GM12878 (cell line): ENCODE measurements around the gene WDR76. TPM values are rescaled to one million over a fixed set of nuclear protein-coding genes. Genes with fewer than 3 reads are reported as not detected.

Source experiments
- ATAC-seq: fragments of 200-7000 bp; cut with Tn5 transposase; 3 replicates; pipeline ENCODE4 v1.9.1; 2020; ENCODE audit warnings: mild to moderate bottlenecking, moderate library complexity
- BruUV-seq: library from RNA; stranded (reverse); fragments of 400-500 nt; replicated peaks from 2 replicates; lab custom pipeline; 2021; lab: Mats Ljungman, UMichigan
- CTCF ChIA-PET: fragments of 300-600 bp; sonication (Branson Sonifier 250); formaldehyde crosslinking; extraction: SDS; loops from one replicate; lab custom pipeline; 2021; ENCODE audit warnings: inconsistent platforms; lab: Yijun Ruan, JAX
- POLR2A ChIA-PET: fragments of 350-600 bp; formaldehyde crosslinking; extraction: SDS; loops from one replicate; lab custom pipeline; 2021; ENCODE audit warnings: inconsistent platforms; lab: Charles Lee
- RAD21 ChIA-PET: fragments of 300-600 bp; sonication (Branson Sonifier 250); formaldehyde crosslinking; loops from one replicate; lab custom pipeline; 2023; ENCODE audit warnings: antibody characterized with exemption; ENCODE audit not compliant: unreplicated experiment; lab: Charles Lee
- SMC1A ChIA-PET: fragments of 300-600 bp; sonication (Branson Sonifier 250); formaldehyde crosslinking; loops from one replicate; lab custom pipeline; 2023; ENCODE audit not compliant: unreplicated experiment, uncharacterized antibody; lab: Charles Lee
- DNase-seq: peaks from one replicate; pipeline ENCODE4 v3.0.0-alpha.2; 2011; ENCODE audit warnings: low read depth, low spot score
- FAIRE-seq: peaks from 3 replicates; lab custom pipeline; 2011; peaks lifted over from hg19 to GRCh38; lab: Jason Lieb, UNC
- H2AFZ ChIP-seq: 2 replicates; pipeline ENCODE4 v1.6.0; 2011; ENCODE audit warnings: low read depth, low read length, control low read depth; ENCODE audit not compliant: control insufficient read depth
- H3K27ac ChIP-seq: 2 replicates; pipeline ENCODE4 v1.5.1; 2011; ENCODE audit warnings: control low read depth; ENCODE audit not compliant: control insufficient read depth, insufficient read depth
- H3K27me3 ChIP-seq, 2 experiments: replicated peaks in 1 of 2; 2 replicates each; pipeline versions ENCODE4 v1.6.0 to v1.6.1; 2011; ENCODE audit warnings: low read length in 1 of 2; ENCODE audit not compliant: control insufficient read depth in 2 of 2, insufficient read depth in 2 of 2
- H3K36me3 ChIP-seq, 2 experiments: 2 replicates each; pipeline ENCODE4 v1.5.1; 2011; ENCODE audit warnings: low read length in 1 of 2; ENCODE audit not compliant: control insufficient read depth in 2 of 2, insufficient read depth in 2 of 2
- H3K4me1 ChIP-seq: 2 replicates; pipeline ENCODE4 v1.6.1; 2011; ENCODE audit warnings: mild to moderate bottlenecking, low read length, moderate library complexity, mixed read lengths; ENCODE audit not compliant: control insufficient read depth, insufficient read depth
- H3K4me2 ChIP-seq: 2 replicates; pipeline ENCODE4 v1.6.0; 2011; ENCODE audit warnings: control low read depth; ENCODE audit not compliant: control insufficient read depth, insufficient read depth
- H3K4me3 ChIP-seq: fragments of 200-600 bp; sonication (generic); 2 replicates; pipeline ENCODE4 v1.5.1; 2016
- H3K79me2 ChIP-seq: 2 replicates; pipeline ENCODE4 v1.6.0; 2011; ENCODE audit warnings: low read length; ENCODE audit not compliant: control insufficient read depth, insufficient read depth
- H3K9ac ChIP-seq: 2 replicates; pipeline ENCODE4 v1.8.0; 2011; ENCODE audit warnings: low read length, control low read depth, mixed read lengths; ENCODE audit not compliant: control insufficient read depth, insufficient read depth
- H3K9me3 ChIP-seq: replicated peaks from 3 replicates; pipeline ENCODE4 v1.5.1; 2011; ENCODE audit warnings: mild to moderate bottlenecking, low read length; ENCODE audit not compliant: control insufficient read depth, insufficient read depth
- H4K20me1 ChIP-seq: 2 replicates; pipeline ENCODE4 v1.6.0; 2011; ENCODE audit not compliant: control insufficient read depth, insufficient read depth
- BACH1 ChIP-seq: fragments of 450-650 bp; IDR thresholded peaks from 2 replicates; pipeline ENCODE4 v1.6.1; 2017; ENCODE audit warnings: mild to moderate bottlenecking, borderline replicate concordance
- BHLHE40 ChIP-seq, 2 experiments: fragments of 450-650 bp in 1 of 2; IDR thresholded peaks; 2 replicates each; pipeline ENCODE4 v1.6.1; 2011 to 2017; ENCODE audit warnings: low read depth in 2 of 2, borderline replicate concordance in 1 of 2, improper control_type of control experiment in 1 of 2, low read length in 1 of 2, mild to moderate bottlenecking in 1 of 2
- CBFB ChIP-seq: IDR thresholded peaks from 2 replicates; pipeline ENCODE4 v1.6.1; 2016; ENCODE audit warnings: antibody characterized with exemption, low read depth
- CBX5 ChIP-seq: sonication (generic); IDR thresholded peaks from 2 replicates; pipeline ENCODE4 v1.6.1; 2016; ENCODE audit warnings: low read depth, moderate library complexity, mild to moderate bottlenecking, inconsistent platforms
- ESRRA ChIP-seq: IDR thresholded peaks from 2 replicates; pipeline ENCODE4 v1.6.1; 2012; ENCODE audit warnings: mild to moderate bottlenecking, low read length, improper control_type of control experiment
- LARP7 ChIP-seq: fragments of 450-650 bp; IDR thresholded peaks from 2 replicates; pipeline ENCODE4 v1.6.1; 2017; ENCODE audit warnings: mild to moderate bottlenecking
- MEF2A ChIP-seq: IDR thresholded peaks from 2 replicates; pipeline ENCODE4 v1.6.1; 2011; ENCODE audit warnings: low read depth, mild to moderate bottlenecking, low read length, moderate library complexity; ENCODE audit not compliant: insufficient read depth
- MEF2B ChIP-seq: fragments of 450-650 bp; IDR thresholded peaks from 2 replicates; pipeline ENCODE4 v1.6.1; 2018; ENCODE audit warnings: mild to moderate bottlenecking, moderate library complexity; ENCODE audit not compliant: partially characterized antibody, poor library complexity, severe bottlenecking
- NBN ChIP-seq: fragments of 450-650 bp; IDR thresholded peaks from 2 replicates; pipeline ENCODE4 v1.6.1; 2016
- NFXL1 ChIP-seq: fragments of 450-650 bp; IDR thresholded peaks from 2 replicates; pipeline ENCODE4 v1.6.1; 2017; ENCODE audit warnings: antibody characterized with exemption, mild to moderate bottlenecking, borderline replicate concordance
- NKRF ChIP-seq: fragments of 450-650 bp; conservative IDR thresholded peaks from 2 replicates; pipeline ENCODE4 v1.6.1; 2017; ENCODE audit warnings: mild to moderate bottlenecking, moderate library complexity
- NR2F1 ChIP-seq: fragments of 450-650 bp; conservative IDR thresholded peaks from 2 replicates; pipeline ENCODE4 v1.6.1; 2017; ENCODE audit warnings: mild to moderate bottlenecking
- PAX5 ChIP-seq: IDR thresholded peaks from 2 replicates; pipeline ENCODE4 v1.6.1; 2011; ENCODE audit warnings: low read depth, low read length, borderline replicate concordance
- PKNOX1 ChIP-seq: fragments of 450-650 bp; IDR thresholded peaks from 2 replicates; pipeline ENCODE4 v1.6.1; 2016; ENCODE audit warnings: mild to moderate bottlenecking
- POLR2A ChIP-seq: IDR thresholded peaks from 2 replicates; pipeline ENCODE4 v1.6.1; 2011; ENCODE audit warnings: low read depth, mild to moderate bottlenecking, low read length
- POLR2AphosphoS5 ChIP-seq: IDR thresholded peaks from 2 replicates; pipeline ENCODE4 v1.6.1; 2011; ENCODE audit warnings: mild to moderate bottlenecking, low read length, inconsistent platforms
- RAD51 ChIP-seq: fragments of 450-650 bp; IDR thresholded peaks from 2 replicates; pipeline ENCODE4 v1.6.1; 2016; ENCODE audit warnings: moderate library complexity, mild to moderate bottlenecking, inconsistent platforms
- RB1 ChIP-seq: fragments of 450-650 bp; formaldehyde crosslinking; IDR thresholded peaks from 2 replicates; pipeline ENCODE4 v1.6.1; 2017; ENCODE audit warnings: mild to moderate bottlenecking, borderline replicate concordance
- RUNX3 ChIP-seq: IDR thresholded peaks from 2 replicates; pipeline ENCODE4 v1.6.1; 2012; ENCODE audit warnings: low read length, inconsistent platforms
- USF2 ChIP-seq: IDR thresholded peaks from 2 replicates; pipeline ENCODE4 v1.6.1; 2011; ENCODE audit warnings: low read depth, low read length, improper control_type of control experiment, borderline replicate concordance
- WGBS: methylation state at CpG from one replicate; pipeline ENCODE4 v1.1.6; 2016; ENCODE audit warnings: low lambda C conversion rate; ENCODE audit not compliant: insufficient replicate concordance, insufficient coverage; ENCODE audit errors: missing lambda C conversion rate; 5-methylcytosine and 5-hydroxymethylcytosine counted together
- in situ Hi-C: fragments of 300-500 bp; cut with MboI; formaldehyde crosslinking; loops from 9 replicates; pipeline ENCODE4 v1.14.3; 2018; ENCODE audit warnings: mixed read lengths
- intact Hi-C: fragments of 100-400 bp; cut with micrococcal nuclease; formaldehyde crosslinking; loops from one replicate; pipeline ENCODE4 v1.14.2; 2022; ENCODE audit not compliant: unreplicated experiment
- polyA plus RNA-seq, 11 experiments: library from polyadenylated mRNA; depleted of rRNA in 4 of 11; unstranded in 6 of 11; stranded (reverse) in 5 of 11; fragments of >200 nt; fragmentation: Nextera tagmentation in 4 of 11; fragmentation: Illumina TruSeq in 1 of 11; extraction: Ambion mirVana in 4 of 11; extraction: Trizol in 1 of 11; gene quantifications; 1 replicate in 1 of 11; 2 replicates in 10 of 11; pipeline versions ENCODE4 v1.2.1 to v1.2.3, GENCODE V29; 2011 to 2016; ENCODE audit warnings: inconsistent platforms in 2 of 11, missing spikeins in 2 of 11, low read depth in 1 of 11
- total RNA-seq, 4 experiments: library from RNA; depleted of rRNA in 3 of 4; stranded (reverse); fragments of >200 nt in 3 of 4; fragmentation: Illumina TruSeq in 1 of 4; extraction: Trizol in 1 of 4; gene quantifications; 2 replicates each; pipeline versions ENCODE4 v1.2.1 to v1.2.3, GENCODE V29; 2013 to 2021

The WDR76 gene
- total and polyA plus RNA-seq, 10 of the 15 experiments (the other 5 are each of a cell fraction or from before 2014, with no cell fraction given) = 8.0 to 59.7 (median 34.5) TPM

- Histone ChIP-seq H3K4me2 (peak within 1 kb of the TSS; percentile 99), H3K4me3 (peak within 1 kb of the TSS; percentile 96), H3K27me3 (no peaks in the 10 kb centered on the region), H3K9me3 (no peaks in the 10 kb centered on the region), H3K27ac (peak within 1 kb of the TSS; percentile 99), H3K79me2 (peaks cover 34% of the 10 kb centered on the region), H3K4me1 (peaks cover 34% of the 10 kb centered on the region), H3K9ac (peak within 1 kb of the TSS; percentile 100), H2AFZ (peak within 1 kb of the TSS; percentile 90), H4K20me1 (no peaks in the 10 kb centered on the region; the same call in none of the 2 replicates), H3K36me3 (peaks cover 5 to 30% of the 10 kb centered on the region in 2 experiments)
- peak; percentile 92 for ATAC-seq
- intact Hi-C loops (loop anchor here (1.0 to 5.0 kb wide), 2 partner anchors 8 to 35 kb away; partner anchors contain the start of genes HYPK, SERINC4 and WDR76), in situ Hi-C loops (loop anchor here (10.0 to 25.0 kb wide), 2 partner anchors 933 to 1530 kb away; partner anchors contain the start of genes GANC and TMEM87A)
- BruUV-seq = TSS peak; percentile 65
- SMC1A ChIA-PET = interaction anchor here (1.1 to 9.4 kb wide), 11 partner anchors 9 to 41 kb away, joined by 3 to 129 read pairs (median 4); partner anchors contain the start of genes ELL3, HYPK and MFAP1
- FAIRE-seq = peak; percentile 90
- CTCF ChIA-PET = interaction anchor here (0.6 to 7.1 kb wide), 6 partner anchors 16 to 40 kb away, joined by 3 to 72 read pairs (median 4); partner anchors contain the start of genes ELL3 and MFAP1
- POLR2A ChIA-PET = interaction anchor here (0.5 to 6.5 kb wide), 10 partner anchors 7 to 52 kb away, joined by 3 to 59 read pairs (median 4); partner anchors contain the start of genes ELL3, HYPK, MFAP1 and SERINC4
- under 1% methylated on average over 47 of the region's 66 CpGs for WGBS
- RAD21 ChIA-PET = interaction anchor here (0.8 to 2.2 kb wide), 7 partner anchors 13 to 40 kb away, joined by 5 to 10 read pairs (median 6); partner anchors contain the start of genes ELL3 and MFAP1
- peak; percentile 99 for DNase-seq
- TF ChIP-seq LARP7 (peak; percentile 85), CBX5 (no peak), USF2 (peak; percentile 98), PAX5 (peak; percentile 13; the same call in 1 of the 2 replicates), NBN (peak; percentile 88), ESRRA (no peak), POLR2AphosphoS5 (peak; percentile 99), MEF2B (peak; percentile 82), NR2F1 (peak; percentile 39), RAD51 (peak; percentile 99), RUNX3 (peak; percentile 57), NKRF (peak; percentile 93), BHLHE40 (IDR thresholded peaks at IDR 0.05; ENCODE audit: borderline replicate concordance in 1 of 2, low read depth in 2 of 2, low read length in 1 of 2) (peak; percentile 96 to 99), RB1 (peak; percentile 36; the same call in 1 of the 2 replicates), NFXL1 (no peak), CBFB (peak; percentile 14; the same call in 1 of the 2 replicates), MEF2A (0 out of 2 replicates have a peak, but pooled peaks have one; percentile 30), BACH1 (peak; percentile 56; the same call in 1 of the 2 replicates), POLR2A (peak; percentile 98), PKNOX1 (peak; percentile 58)
Observed at GRCh38 chr15:43791993-43792760, 34.6 kb upstream of the WDR76 start, which contains the start of gene SERF2. Gene SERF2, plus strand, starts transcription at chr15:43792320. Its CDS starts 57 bp downstream, at chr15:43792377.
